ENCODE results near the gene SOS1. TPM values are rescaled to one million over a fixed set of nuclear protein-coding genes. Genes with fewer than 3 reads are reported as not detected.

The SOS1 gene
- total RNA-seq, 1 experiment from 2014 or later: 16.2 TPM

DNA sequence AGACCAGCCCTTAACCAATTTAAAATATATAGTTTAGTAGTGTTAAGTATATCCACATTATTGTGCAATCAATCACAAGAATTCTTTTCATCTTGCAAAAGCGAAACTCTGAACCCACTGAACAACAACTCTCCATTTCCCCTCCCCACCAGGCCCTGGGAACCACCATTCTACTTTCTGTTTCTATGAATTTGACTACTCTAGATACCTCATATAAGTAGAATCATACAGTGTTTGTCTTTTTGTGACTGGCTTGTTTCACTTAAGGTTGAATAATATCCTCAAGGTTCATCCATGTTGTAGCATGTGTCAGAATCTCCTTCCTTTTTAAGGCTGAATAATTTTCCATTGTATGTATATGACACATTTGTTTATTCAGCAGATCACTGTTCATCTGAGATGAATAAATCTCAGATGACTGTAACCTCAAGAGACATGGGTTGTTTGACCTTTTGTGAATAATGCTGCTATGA, 8.1 kb upstream of the SOS1 start:
- Histone ChIP-seq H3K36me3 (no peaks in the 10 kb centered on the region), H3K27ac (no peak overlapping the region), H3K27me3 (replicated peaks) (no peaks in the 10 kb centered on the region), H3K4me1 (replicated peaks) (peaks cover 4% of the 10 kb centered on the region), H3K4me3 (no peak overlapping the region), H3K9me3 (replicated peaks) (no peaks in the 10 kb centered on the region)
- no peak for DNase-seq (ENCODE audit: low read depth in 1 of 2, low spot score in 2 of 2)

GRCh38 chr2:39127973-39128372, 7.1 kb upstream of the SOS1 start:
- Histone ChIP-seq H3K4me1 (replicated peaks) (peaks cover 10% of the 10 kb centered on the region), H3K36me3 (no peaks in the 10 kb centered on the region), H3K27ac (no peak overlapping the region), H3K27me3 (replicated peaks) (no peaks in the 10 kb centered on the region), H3K4me3 (no peak overlapping the region), H3K9me3 (replicated peaks) (no peaks in the 10 kb centered on the region)
- DNase-seq (ENCODE audit: low read depth in 1 of 2, low spot score in 2 of 2): no peak

GRCh38 chr2:39124746-39125057, 3.9 kb upstream of the SOS1 start:
- no peaks in the 10 kb centered on the region for H3K27me3 ChIP-seq (replicated peaks)
- no peaks in the 10 kb centered on the region for H3K9me3 ChIP-seq (replicated peaks)
- peaks cover 2% of the 10 kb centered on the region; the same call in 1 of the 2 replicates for H3K36me3 ChIP-seq
- H3K4me3 ChIP-seq: peak overlapping the region; percentile 52
- H3K27ac ChIP-seq: peak overlapping the region; percentile 50; the same call in 1 of the 2 replicates
- H3K4me1 ChIP-seq (replicated peaks): peaks cover 20% of the 10 kb centered on the region
- DNase-seq (ENCODE audit: low read depth in 1 of 2, low spot score in 2 of 2): no peak

GRCh38 chr2:39124000-39124745, 3.3 kb upstream of the SOS1 start:
- H3K4me3 ChIP-seq: peak overlapping the region; percentile 52
- H3K4me1 ChIP-seq (replicated peaks): peaks cover 20% of the 10 kb centered on the region
- peak; percentile 90 to 96 for DNase-seq (ENCODE audit: low read depth in 1 of 2, low spot score in 2 of 2)
- H3K27ac ChIP-seq: peak overlapping the region; percentile 50
- H3K27me3 ChIP-seq (replicated peaks): no peaks in the 10 kb centered on the region
- H3K36me3 ChIP-seq: peaks cover 2% of the 10 kb centered on the region; the same call in 1 of the 2 replicates
- H3K9me3 ChIP-seq (replicated peaks): no peaks in the 10 kb centered on the region

- Histone ChIP-seq H3K4me3 (peak overlapping the region; percentile 52), H3K27ac (peak overlapping the region; percentile 50), H3K9me3 (replicated peaks) (no peaks in the 10 kb centered on the region), H3K4me1 (replicated peaks) (peaks cover 24% of the 10 kb centered on the region), H3K36me3 (peaks cover 2% of the 10 kb centered on the region; the same call in 1 of the 2 replicates), H3K27me3 (replicated peaks) (no peaks in the 10 kb centered on the region)
- DNase-seq (ENCODE audit: low read depth in 1 of 2, low spot score in 2 of 2): no peak
These were observed 2.7 kb upstream of the SOS1 start for GRCh38 chr2:39123436-39123999.

DNA sequence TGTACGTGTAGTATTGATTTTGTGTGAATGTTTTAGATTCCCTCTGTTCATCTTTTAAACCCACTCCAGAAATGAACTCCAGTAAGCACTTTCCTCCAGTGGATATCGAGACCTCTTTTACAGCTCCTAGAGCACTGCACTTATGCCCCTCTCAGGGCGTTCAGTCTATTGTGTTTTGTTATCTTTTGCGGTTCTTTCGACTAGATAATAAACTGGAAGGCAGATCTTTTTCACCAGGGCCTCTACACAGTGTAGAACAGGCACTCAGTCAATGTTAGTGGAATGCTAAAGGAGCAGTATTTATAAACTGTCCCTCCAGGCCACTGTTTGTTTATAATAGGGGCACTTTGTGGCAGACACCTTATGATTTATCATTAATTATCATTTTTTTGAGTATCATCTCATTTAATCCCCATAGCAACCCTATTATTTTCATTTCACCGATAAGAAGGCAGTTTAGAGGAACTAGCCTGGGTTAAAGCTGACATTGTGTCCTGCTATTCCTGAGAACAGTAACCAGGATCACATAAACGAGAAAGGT, 742 bp upstream of the SOS1 start:
- DNase-seq (ENCODE audit: low read depth in 1 of 2, low spot score in 2 of 2): no peak
- peak overlapping the region; percentile 84 for H3K4me3 ChIP-seq
- H3K36me3 ChIP-seq: peaks cover 8% of the 10 kb centered on the region; the same call in 1 of the 2 replicates
- H3K27ac ChIP-seq: peak overlapping the region; percentile 56
- H3K9me3 ChIP-seq (replicated peaks): no peaks in the 10 kb centered on the region
- H3K27me3 ChIP-seq (replicated peaks): no peaks in the 10 kb centered on the region
- H3K4me1 ChIP-seq (replicated peaks): peaks cover 28% of the 10 kb centered on the region

DNA sequence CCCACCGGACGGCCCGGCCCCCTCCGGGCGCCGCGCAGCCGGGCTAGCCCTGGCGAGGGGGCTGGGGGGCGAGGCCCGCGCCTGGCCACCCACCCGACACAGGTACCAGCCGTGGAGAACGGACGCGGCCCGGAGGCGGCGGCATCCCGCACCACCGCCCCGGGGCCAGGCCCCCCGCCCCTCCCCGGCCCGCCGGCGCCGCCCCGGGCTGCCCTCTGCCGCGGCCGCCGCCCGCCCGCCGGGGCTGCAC, 405 bp downstream of the SOS1 start:
- no peaks in the 10 kb centered on the region for H3K27me3 ChIP-seq (replicated peaks)
- H3K9me3 ChIP-seq (replicated peaks): no peaks in the 10 kb centered on the region
- H3K4me3 ChIP-seq: peak overlapping the region; percentile 84
- DNase-seq (ENCODE audit: low read depth in 1 of 2, low spot score in 2 of 2): no peak
- peak overlapping the region; percentile 56; the same call in 1 of the 2 replicates for H3K27ac ChIP-seq
- peaks cover 28% of the 10 kb centered on the region for H3K4me1 ChIP-seq (replicated peaks)
- H3K36me3 ChIP-seq: peaks cover 8% of the 10 kb centered on the region; the same call in 1 of the 2 replicates

DNA sequence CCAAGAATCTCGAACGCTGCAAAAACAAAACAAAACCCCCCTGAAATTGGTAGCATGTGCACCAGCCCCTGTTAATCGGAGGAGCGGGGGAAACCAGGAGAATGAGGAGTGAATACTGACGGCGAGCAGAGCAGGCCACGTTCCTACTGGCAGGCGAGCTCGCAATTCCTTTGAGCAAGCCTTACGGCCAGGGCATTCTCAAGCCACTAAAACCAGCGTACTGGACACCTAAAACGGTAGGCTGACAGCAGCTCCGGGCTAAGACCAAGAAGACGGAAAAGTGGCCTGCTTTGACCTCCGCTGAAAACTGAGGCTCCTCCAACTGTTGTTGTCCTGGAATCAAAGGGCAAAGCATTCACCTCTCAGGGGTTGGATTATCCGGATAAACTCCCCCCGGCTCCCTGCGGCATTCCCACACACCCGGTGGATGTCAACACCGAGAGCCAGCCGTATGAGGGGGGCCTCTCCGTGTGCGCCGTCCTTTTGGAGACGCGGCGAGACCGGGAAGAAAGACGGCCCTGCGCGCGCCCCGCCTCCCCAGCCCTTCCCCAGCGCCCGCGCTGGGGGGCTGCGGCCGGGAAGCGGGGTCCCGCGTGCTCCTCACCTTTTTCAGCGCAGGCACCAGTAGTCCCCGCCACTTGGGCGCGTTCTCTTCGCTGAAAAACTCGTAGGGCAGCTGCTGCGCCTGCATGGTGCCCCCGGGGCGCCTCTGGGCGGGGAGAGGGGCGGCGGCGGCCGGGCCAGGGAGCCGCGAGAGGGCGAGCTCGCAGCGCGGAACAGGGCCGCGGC, 925 bp downstream of the SOS1 start:
- H3K27ac ChIP-seq: peak overlapping the region; percentile 43
- peak; percentile 50 to 76 for DNase-seq (ENCODE audit: low read depth in 1 of 2, low spot score in 2 of 2)
- H3K27me3 ChIP-seq (replicated peaks): no peaks in the 10 kb centered on the region
- H3K36me3 ChIP-seq: peaks cover 8% of the 10 kb centered on the region; the same call in 1 of the 2 replicates
- peaks cover 25% of the 10 kb centered on the region for H3K4me1 ChIP-seq (replicated peaks)
- H3K4me3 ChIP-seq: peak overlapping the region; percentile 84
- H3K9me3 ChIP-seq (replicated peaks): no peaks in the 10 kb centered on the region

DNA sequence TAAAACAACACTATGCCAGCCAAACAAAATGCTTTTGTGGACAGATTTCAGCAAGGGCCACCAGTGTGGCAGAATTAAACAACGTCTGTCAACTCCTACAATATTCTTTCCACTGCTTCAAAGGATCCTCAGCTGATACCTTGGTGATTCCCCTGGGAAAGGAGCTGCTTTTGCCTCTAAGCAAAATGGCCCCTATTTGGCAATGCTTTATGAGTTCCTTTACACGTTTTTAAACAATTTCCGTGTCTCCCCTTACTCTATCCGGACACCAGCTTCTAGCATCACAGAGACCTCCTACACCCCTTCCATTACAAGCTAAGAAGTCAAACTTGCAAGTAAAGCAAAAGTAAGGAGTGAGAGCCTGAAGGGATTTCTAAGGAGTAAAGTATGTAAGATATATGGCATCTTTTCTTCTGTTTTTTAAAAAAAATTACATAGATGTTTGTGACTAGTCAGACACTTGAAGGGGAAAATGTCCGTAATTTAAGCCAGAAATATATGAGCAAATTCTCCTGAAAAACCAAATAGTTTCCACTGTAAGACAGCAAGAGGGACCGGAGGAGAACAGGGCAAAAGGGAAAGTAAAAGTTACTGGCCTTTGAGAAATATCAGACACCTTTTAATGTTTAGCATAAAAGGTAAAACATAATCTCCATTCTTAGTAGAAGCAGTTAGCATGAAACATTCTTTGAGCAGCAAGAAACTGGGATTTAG, 1.9 kb downstream of the SOS1 start:
- Histone ChIP-seq H3K27ac (no peak overlapping the region; the same call in 1 of the 2 replicates), H3K4me3 (peak overlapping the region; percentile 84), H3K36me3 (peaks cover 8% of the 10 kb centered on the region; the same call in 1 of the 2 replicates), H3K9me3 (replicated peaks) (no peaks in the 10 kb centered on the region), H3K4me1 (replicated peaks) (peaks cover 23% of the 10 kb centered on the region), H3K27me3 (replicated peaks) (no peaks in the 10 kb centered on the region)
- DNase-seq (ENCODE audit: low read depth in 1 of 2, low spot score in 2 of 2): peak in 1 of 2 experiments; percentile 21

- peaks cover 9% of the 10 kb centered on the region; the same call in 1 of the 2 replicates for H3K36me3 ChIP-seq
- H3K9me3 ChIP-seq (replicated peaks): no peaks in the 10 kb centered on the region
- DNase-seq (ENCODE audit: low read depth in 1 of 2, low spot score in 2 of 2): no peak
- H3K27me3 ChIP-seq (replicated peaks): no peaks in the 10 kb centered on the region
- H3K4me3 ChIP-seq: no peak overlapping the region
- H3K4me1 ChIP-seq (replicated peaks): peaks cover 8% of the 10 kb centered on the region; the same call in 1 of the 2 replicates
- H3K27ac ChIP-seq: no peak overlapping the region
These were observed 5.3 kb downstream of the SOS1 start for GRCh38 chr2:39115556-39115955.

DNA sequence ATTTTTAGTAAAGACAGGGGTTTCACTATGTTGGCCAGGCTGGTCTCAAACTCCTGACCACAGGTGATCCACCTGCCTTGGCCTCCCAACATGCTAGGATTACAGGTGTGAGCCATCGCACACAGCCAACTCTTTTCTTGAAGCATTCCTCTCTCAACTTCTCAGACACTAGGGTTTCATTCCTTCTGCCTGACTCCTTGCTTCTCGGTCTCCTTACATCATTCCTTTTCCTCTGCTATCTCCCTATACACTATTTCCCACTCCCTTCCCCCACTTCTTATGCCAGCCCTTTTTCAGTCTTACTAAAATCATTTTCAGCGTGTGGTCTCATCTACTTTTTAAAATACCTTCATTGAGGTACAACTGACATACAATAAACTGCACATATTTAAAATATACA, 6.1 kb downstream of the SOS1 start:
- Histone ChIP-seq H3K36me3 (peaks cover 9% of the 10 kb centered on the region; the same call in 1 of the 2 replicates), H3K4me3 (no peak overlapping the region), H3K27ac (no peak overlapping the region), H3K27me3 (replicated peaks) (no peaks in the 10 kb centered on the region), H3K4me1 (replicated peaks) (peaks cover 8% of the 10 kb centered on the region; the same call in 1 of the 2 replicates), H3K9me3 (replicated peaks) (no peaks in the 10 kb centered on the region)
- DNase-seq (ENCODE audit: low read depth in 1 of 2, low spot score in 2 of 2): no peak

- Histone ChIP-seq H3K4me3 (no peak overlapping the region), H3K9me3 (replicated peaks) (no peaks in the 10 kb centered on the region), H3K4me1 (replicated peaks) (no peaks in the 10 kb centered on the region), H3K27me3 (replicated peaks) (no peaks in the 10 kb centered on the region), H3K27ac (no peak overlapping the region), H3K36me3 (peaks cover 3% of the 10 kb centered on the region; the same call in 1 of the 2 replicates)
- no peak for DNase-seq (ENCODE audit: low read depth in 1 of 2, low spot score in 2 of 2)
These were observed 11.3 kb downstream of the SOS1 start for GRCh38 chr2:39109537-39109936.

DNA sequence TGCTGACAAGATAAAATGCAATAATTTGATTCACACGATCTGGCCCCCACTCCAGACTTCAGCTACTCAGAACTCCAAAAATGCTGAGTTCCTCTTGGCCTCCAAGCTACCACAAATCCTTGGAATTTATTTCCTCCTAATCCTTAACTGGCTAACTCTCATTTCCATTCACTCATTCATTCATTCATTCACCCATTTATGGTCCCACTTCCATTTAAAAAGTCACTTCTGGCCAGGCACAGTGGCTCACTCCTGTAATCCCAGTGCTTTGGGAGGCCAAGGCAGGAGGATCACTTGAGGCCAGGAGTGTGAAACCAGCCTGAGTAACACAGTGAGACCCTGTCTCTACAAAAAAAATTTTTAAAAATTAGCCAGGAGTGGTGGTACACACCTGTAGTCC, 12.5 kb downstream of the SOS1 start:
- Histone ChIP-seq H3K4me1 (replicated peaks) (no peaks in the 10 kb centered on the region), H3K4me3 (no peak overlapping the region), H3K9me3 (replicated peaks) (no peaks in the 10 kb centered on the region), H3K27ac (no peak overlapping the region), H3K27me3 (replicated peaks) (no peaks in the 10 kb centered on the region), H3K36me3 (peaks cover 3% of the 10 kb centered on the region; the same call in 1 of the 2 replicates)
- DNase-seq (ENCODE audit: low read depth in 1 of 2, low spot score in 2 of 2): no peak
